ENCODE results near the gene ATP8B4.

Gene ATP8B4

DNA sequence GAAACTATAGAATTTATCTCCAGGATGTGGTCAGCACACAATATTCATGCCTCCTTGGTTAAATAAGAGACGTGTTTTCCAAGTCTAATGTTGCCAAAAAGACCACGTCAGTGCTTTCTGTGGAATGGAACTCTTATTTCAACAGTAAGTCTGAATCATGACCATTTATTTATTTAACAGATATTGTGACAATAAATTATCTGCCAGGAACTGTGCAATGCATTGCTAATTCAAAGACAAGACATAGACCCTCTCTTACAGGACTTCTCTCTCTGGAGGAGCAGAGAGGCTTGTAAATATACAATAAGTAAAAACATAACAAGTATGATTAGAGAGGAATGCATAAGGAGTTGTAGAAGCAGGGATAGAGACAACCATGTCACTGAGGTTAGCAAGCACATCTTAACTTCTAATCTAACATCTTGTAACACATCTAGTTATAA, 270.7 kb downstream of the ATP8B4 start:
- TF ChIP-seq, protein P1, sequence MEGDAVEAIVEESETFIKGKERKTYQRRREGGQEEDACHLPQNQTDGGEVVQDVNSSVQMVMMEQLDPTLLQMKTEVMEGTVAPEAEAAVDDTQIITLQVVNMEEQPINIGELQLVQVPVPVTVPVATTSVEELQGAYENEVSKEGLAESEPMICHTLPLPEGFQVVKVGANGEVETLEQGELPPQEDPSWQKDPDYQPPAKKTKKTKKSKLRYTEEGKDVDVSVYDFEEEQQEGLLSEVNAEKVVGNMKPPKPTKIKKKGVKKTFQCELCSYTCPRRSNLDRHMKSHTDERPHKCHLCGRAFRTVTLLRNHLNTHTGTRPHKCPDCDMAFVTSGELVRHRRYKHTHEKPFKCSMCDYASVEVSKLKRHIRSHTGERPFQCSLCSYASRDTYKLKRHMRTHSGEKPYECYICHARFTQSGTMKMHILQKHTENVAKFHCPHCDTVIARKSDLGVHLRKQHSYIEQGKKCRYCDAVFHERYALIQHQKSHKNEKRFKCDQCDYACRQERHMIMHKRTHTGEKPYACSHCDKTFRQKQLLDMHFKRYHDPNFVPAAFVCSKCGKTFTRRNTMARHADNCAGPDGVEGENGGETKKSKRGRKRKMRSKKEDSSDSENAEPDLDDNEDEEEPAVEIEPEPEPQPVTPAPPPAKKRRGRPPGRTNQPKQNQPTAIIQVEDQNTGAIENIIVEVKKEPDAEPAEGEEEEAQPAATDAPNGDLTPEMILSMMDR (IDR thresholded peaks at IDR 0.05; ENCODE audit: insufficient read depth, low read depth, low read length, missing control alignments), result no peak
- no peak for DNase-seq (ENCODE audit: low read depth)
- no peak overlapping the region for H3K4me3 ChIP-seq (ENCODE audit: low read depth, low read length)

DNA sequence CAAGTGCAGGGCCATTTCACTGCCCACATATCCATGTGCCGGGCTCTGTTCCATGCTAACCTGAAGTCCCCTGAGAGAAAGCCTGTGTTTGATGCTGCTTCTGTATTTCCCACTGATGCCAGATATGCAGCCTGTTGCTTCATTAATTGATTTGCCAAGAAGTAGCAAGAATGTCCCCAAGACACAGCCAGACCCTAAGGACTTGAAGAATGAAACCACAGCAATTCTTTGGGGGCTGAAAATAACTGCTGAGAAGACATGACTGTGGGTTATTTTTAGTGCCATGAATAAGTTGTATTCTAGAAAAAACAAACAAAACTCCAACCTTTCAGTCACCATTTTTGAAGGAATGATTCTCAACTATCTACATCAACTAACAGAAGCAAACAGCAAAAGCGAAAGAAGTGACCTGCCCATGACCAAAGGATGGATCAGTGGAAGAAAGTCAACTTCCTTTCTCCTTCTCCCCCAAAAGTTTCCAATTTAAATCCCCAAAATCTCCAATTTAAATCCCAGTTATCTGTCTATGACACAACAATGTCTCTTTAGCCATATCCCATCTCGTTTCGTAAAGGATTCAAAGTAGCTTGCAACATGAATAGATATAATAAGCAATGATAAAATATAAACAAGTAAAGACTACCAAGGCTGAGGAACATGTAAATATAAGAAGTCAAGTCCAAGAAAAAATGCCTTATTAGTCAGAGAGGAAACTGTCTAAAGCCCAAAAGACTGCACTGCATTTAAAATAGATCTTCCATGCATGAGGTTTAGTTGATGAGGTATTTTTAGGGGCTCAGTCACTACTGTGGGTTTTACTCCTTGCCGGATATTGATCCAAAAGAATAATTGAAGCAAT, 271.4 kb downstream of the ATP8B4 start:
- no peak for DNase-seq (ENCODE audit: low read depth)
- TF ChIP-seq, protein P1 (IDR thresholded peaks at IDR 0.05; ENCODE audit: insufficient read depth, low read depth, low read length, missing control alignments), result no peak
- H3K4me3 ChIP-seq (ENCODE audit: low read depth, low read length), result no peak overlapping the region

- TF ChIP-seq, protein P1 (IDR thresholded peaks at IDR 0.05; ENCODE audit: insufficient read depth, low read depth, low read length, missing control alignments), result no peak
- no peak for DNase-seq (ENCODE audit: low read depth)
- H3K4me3 ChIP-seq (ENCODE audit: low read depth, low read length), result no peak overlapping the region
These were observed 274.6 kb downstream of the ATP8B4 start for GRCh38 chr15:49844390-49844789.

DNA sequence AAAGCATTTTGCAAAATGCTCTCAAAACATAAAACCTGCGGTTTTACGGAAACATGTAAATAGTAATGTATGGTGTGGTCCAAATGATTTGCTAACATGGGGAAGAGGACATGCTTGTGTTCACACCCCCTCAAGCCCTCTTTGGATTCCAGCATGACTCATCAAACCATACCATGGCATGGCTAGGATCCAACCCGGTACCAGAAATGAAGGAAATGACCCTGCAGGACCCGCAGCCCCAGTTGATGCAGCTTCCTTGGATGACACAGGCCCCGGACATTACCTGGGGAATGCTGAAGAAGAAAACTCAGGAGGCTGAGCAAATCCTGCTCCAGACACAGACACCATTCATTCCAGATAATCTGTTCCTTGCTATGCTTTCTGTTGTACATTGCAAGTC, 275.3 kb downstream of the ATP8B4 start:
- TF ChIP-seq, protein P1 (IDR thresholded peaks at IDR 0.05; ENCODE audit: insufficient read depth, low read depth, low read length, missing control alignments), result no peak
- H3K4me3 ChIP-seq (ENCODE audit: low read depth, low read length), result no peak overlapping the region
- no peak for DNase-seq (ENCODE audit: low read depth)

- no peak for DNase-seq (ENCODE audit: low read depth)
- TF ChIP-seq, protein P1 (IDR thresholded peaks at IDR 0.05; ENCODE audit: insufficient read depth, low read depth, low read length, missing control alignments), result no peak
- no peak overlapping the region for H3K4me3 ChIP-seq (ENCODE audit: low read depth, low read length)
These were observed 276.9 kb downstream of the ATP8B4 start for GRCh38 chr15:49842031-49842730.

- TF ChIP-seq, protein P1 (IDR thresholded peaks at IDR 0.05; ENCODE audit: insufficient read depth, low read depth, low read length, missing control alignments), result peak; percentile 16
- peak; percentile 5 for DNase-seq (ENCODE audit: low read depth)
These were observed 286.5 kb downstream of the ATP8B4 start for GRCh38 chr15:49832511-49832910.

More at GRCh38 chr15:49832511-49832910, 286.5 kb downstream of the ATP8B4 start:
- H3K4me3 ChIP-seq (ENCODE audit: low read depth, low read length), result no peak overlapping the region
